Measurements from ENCODE around the gene APOM. TPM values are rescaled to one million over a fixed set of nuclear protein-coding genes. Genes with fewer than 3 reads are reported as not detected.
A peak's percentile ranks its signal among the peaks of the same experiment; 100 is the strongest.

APOM gene
- polyA plus RNA-seq, 4 donors, result 7.2 to 32.8 (median 8.2) TPM

DNA sequence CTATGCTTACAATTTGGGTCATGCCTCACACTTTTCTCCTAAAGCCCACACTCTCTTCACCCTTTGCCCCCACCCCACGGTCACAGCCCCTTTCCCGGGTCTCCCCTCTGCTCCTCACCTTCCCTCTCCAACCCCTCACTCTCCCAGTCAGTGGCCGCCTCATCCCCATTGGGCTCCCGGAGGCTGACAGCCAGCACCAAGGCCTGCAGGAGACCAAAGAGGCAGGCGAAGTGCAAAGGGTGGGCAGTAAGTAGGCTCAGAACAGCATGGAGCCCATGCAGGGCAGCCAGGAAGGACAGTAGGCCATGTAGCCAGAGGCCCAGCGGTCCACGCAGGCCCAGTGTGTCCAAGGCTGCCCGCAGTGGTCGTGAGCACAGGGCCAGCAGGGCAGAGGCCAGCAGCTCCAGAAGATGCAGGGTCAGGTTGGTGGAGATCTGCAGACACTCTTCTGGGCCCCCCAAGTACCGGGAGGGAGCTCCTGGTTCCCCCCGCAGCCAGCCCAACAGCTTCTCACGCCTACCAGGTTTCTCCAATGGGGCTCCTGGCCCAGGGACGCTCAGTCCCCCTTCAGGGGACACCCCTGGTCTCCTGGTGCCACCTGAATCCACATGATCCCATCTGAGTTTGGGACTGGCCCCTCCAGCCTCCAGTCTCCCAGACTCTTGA is 3.4 kb downstream of the APOM start:
- Histone ChIP-seq H3K27me3 (ENCODE audit: control insufficient read depth in 3 of 3, insufficient read depth in 3 of 3, low read length in 3 of 3) (no peaks in the 10 kb centered on the region), H3K36me3 (ENCODE audit: control insufficient read depth in 3 of 3, insufficient read depth in 2 of 3, low read depth in 1 of 3, low read length in 3 of 3) (peaks cover 2 to 55% (median 5%) of the 10 kb centered on the region in 3 donors), H3K27ac (ENCODE audit: low read depth in 1 of 3, low read length in 2 of 3) (peak overlapping the region in 1 of 3 donors; percentile 96), H3K9me3 (ENCODE audit: control insufficient read depth in 2 of 2, insufficient read depth in 1 of 2, low read depth in 1 of 2, low read length in 1 of 2) (no peaks in the 10 kb centered on the region), H3K4me1 (ENCODE audit: control insufficient read depth in 3 of 3, insufficient read depth in 2 of 3, low read depth in 1 of 3, low read length in 2 of 3) (peaks cover 8 to 65% (median 19%) of the 10 kb centered on the region in 3 donors), H3K4me3 (ENCODE audit: low read depth in 1 of 3, low read length in 3 of 3) (peak overlapping the region; percentile 66 to 90 (median 72))
- 53 to 81% (median 74%) methylated on average over 13 of the region's 13 CpGs for WGBS, 3 donors
- DNase-seq (no peak), FAIRE-seq (no peak)

DNA sequence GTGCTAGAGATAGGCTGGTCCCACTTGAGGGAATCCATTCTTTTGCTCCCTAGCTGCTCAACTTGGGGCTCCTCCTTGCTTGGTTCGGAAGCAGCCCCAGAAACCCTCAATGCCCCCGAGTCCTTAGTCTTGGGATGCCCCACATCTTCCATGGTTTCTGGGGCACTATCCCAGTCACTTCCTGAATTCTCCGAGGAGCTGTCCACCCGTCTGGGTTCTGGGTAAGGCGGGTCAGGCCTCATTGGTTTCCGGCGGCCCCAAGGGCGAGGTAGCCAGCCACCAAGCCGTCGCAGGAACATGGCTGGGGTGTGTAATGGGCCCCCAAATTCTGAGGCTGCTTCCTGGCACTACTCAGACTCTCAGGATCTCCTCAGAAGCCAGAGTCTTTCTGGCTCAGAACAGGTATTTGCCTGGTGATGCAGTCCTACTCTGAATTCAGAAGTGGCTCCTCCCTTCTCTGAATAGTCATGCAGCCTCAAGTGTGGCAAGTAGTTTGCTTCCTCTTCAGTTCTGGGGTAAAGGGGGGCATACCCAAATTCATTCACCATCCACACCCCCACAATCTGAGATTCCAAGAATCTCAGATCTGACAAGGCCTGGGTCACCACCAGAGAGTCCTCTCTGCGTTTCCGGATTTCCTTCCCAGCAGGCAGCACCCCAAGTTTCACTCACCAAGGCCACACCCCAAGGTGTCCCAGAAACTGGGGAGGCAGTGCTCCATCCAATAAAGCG is 4.1 kb downstream of the APOM start:
- no peaks in the 10 kb centered on the region for H3K27me3 ChIP-seq (ENCODE audit: control insufficient read depth in 3 of 3, insufficient read depth in 3 of 3, low read length in 3 of 3)
- peak overlapping the region; percentile 66 to 90 (median 72) for H3K4me3 ChIP-seq (ENCODE audit: low read depth in 1 of 3, low read length in 3 of 3)
- H3K4me1 ChIP-seq (ENCODE audit: control insufficient read depth in 3 of 3, insufficient read depth in 2 of 3, low read depth in 1 of 3, low read length in 2 of 3), result peaks cover 8 to 61% (median 19%) of the 10 kb centered on the region in 3 donors
- no peaks in the 10 kb centered on the region for H3K9me3 ChIP-seq (ENCODE audit: control insufficient read depth in 2 of 2, insufficient read depth in 1 of 2, low read depth in 1 of 2, low read length in 1 of 2)
- peak overlapping the region; percentile 68 to 96 (median 88) for H3K27ac ChIP-seq (ENCODE audit: low read depth in 1 of 3, low read length in 2 of 3)
- peaks cover 2 to 57% (median 5%) of the 10 kb centered on the region in 3 donors for H3K36me3 ChIP-seq (ENCODE audit: control insufficient read depth in 3 of 3, insufficient read depth in 2 of 3, low read depth in 1 of 3, low read length in 3 of 3)
- FAIRE-seq, result no peak
- 5 to 22% (median 5%) methylated on average over 13 of the region's 13 CpGs for WGBS, 3 donors
- peak; percentile 63 to 82 for DNase-seq

DNA sequence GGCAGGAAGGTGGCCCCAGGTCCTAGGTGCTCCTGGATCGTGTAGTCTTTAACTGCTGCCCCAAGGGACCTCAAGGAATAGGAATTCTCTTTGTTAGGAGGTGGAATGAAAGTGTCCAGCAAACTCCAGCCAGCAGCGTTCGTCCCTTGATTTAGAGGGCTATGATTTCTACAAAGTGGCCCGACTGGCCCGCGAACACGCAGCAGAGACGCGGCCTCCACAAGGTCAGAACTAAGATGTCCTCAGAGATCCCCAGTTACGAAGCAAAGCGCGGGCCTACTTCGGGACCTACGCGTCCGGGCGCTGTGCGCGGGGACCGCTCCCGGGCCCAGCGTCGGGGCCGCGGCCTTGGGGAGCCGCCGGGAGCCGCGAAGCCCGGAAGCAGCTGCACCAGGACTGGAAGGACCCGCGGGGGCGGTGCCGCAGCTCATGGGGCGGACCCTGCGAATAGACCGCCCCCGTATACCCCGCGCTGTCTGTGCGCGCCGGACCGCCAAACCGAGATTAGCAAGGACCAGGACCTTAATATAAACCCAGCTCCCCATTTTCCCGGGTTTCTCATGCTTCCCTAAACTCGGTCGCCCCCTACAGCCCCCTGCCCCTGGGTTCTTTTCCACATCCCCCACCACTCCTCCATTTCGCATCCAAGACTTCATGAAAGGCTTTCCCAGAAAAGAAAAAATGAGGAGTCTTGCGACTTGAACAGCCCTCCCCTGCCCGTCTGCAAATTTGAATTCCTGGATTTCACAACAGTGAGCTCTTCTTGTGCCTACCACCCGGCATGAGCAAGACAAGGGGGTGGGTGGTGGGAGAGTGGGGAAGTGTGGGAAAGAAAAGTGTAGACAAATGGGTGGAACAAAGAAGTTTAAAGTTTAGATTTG is 4.9 kb downstream of the APOM start, which contains the start of gene C6orf47:
Gene C6orf47, minus strand, starts transcription at position 398 of the 881 bp plus-strand sequence. CDS start 831 bp downstream, outside the sequence.
- no peak for FAIRE-seq
- peaks cover 8 to 53% (median 18%) of the 10 kb centered on the region in 3 donors for H3K4me1 ChIP-seq (ENCODE audit: control insufficient read depth in 3 of 3, insufficient read depth in 2 of 3, low read depth in 1 of 3, low read length in 2 of 3)
- 0 to 1% (median 1%) methylated on average over 45 to 52 of the region's 52 CpGs for WGBS, 3 donors

DNA sequence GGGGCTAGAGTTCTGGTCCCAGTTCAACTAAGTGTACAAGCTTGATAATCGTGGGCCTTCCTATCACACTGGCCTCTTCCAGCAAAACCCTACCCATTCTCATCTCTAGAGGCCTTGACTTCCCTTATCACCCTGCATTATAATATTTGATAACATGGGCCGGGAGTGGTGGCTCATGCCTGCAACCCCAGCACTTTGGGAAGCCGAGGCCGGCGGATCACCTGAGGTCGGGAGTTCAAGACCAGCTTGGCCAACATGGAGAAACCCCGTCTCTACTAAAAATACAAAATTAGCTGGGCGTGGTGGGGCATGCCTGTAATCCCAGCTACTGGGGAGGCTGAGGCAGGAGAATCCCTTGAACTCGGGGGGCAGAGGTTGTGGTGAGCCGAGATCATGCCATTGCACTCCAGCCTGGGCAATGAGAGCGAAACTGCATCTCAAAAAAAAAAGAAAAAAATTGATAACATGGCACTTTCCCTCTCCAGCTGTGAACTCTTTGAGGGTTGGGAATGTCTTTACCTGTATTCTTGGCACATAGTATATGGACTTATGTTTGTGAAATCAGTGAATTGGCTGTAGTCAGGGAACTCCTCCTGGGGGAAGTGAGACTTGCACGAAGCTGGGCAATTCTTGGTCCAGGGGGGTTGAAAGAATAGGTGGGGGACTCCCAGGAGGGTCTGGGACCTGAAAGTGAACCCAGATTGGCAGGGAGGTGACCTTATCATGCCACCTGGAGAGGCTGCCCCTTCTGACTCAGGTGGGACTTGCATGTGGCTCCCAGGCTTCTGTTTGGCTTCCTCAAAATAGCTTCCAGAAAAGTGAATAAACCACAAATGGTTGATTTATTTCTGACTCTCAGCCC is 5.8 kb downstream of the APOM start:
- Histone ChIP-seq H3K27me3 (ENCODE audit: control insufficient read depth in 3 of 3, insufficient read depth in 3 of 3, low read length in 3 of 3) (no peaks in the 10 kb centered on the region), H3K27ac (ENCODE audit: low read depth in 1 of 3, low read length in 2 of 3) (peak overlapping the region; percentile 69 to 96 (median 88)), H3K9me3 (ENCODE audit: control insufficient read depth in 2 of 2, insufficient read depth in 1 of 2, low read depth in 1 of 2, low read length in 1 of 2) (no peaks in the 10 kb centered on the region), H3K4me1 (ENCODE audit: control insufficient read depth in 3 of 3, insufficient read depth in 2 of 3, low read depth in 1 of 3, low read length in 2 of 3) (peaks cover 3 to 51% (median 15%) of the 10 kb centered on the region in 3 donors), H3K36me3 (ENCODE audit: control insufficient read depth in 3 of 3, insufficient read depth in 2 of 3, low read depth in 1 of 3, low read length in 3 of 3) (peaks cover 2 to 53% (median 5%) of the 10 kb centered on the region in 3 donors), H3K4me3 (ENCODE audit: low read depth in 1 of 3, low read length in 3 of 3) (peak overlapping the region in 2 of 3 donors; percentile 66 to 90)
- WGBS, 3 donors, result 46 to 70% (median 63%) methylated on average over 12 of the region's 12 CpGs
- FAIRE-seq (no peak), DNase-seq (peak in 1 of 2 donors; percentile 43)

More for the DNA sequence above, 4.9 kb downstream of the APOM start, which contains the start of gene C6orf47:
- Histone ChIP-seq H3K9me3 (ENCODE audit: control insufficient read depth in 2 of 2, insufficient read depth in 1 of 2, low read depth in 1 of 2, low read length in 1 of 2) (no peaks in the 10 kb centered on the region), H3K36me3 (ENCODE audit: control insufficient read depth in 3 of 3, insufficient read depth in 2 of 3, low read depth in 1 of 3, low read length in 3 of 3) (peaks cover 2 to 56% (median 5%) of the 10 kb centered on the region in 3 donors), H3K4me3 (ENCODE audit: low read depth in 1 of 3, low read length in 3 of 3) (peak within 1 kb of the TSS; percentile 66 to 90 (median 72)), H3K27ac (ENCODE audit: low read depth in 1 of 3, low read length in 2 of 3) (peak within 1 kb of the TSS; percentile 69 to 96 (median 88)), H3K27me3 (ENCODE audit: control insufficient read depth in 3 of 3, insufficient read depth in 3 of 3, low read length in 3 of 3) (no peaks in the 10 kb centered on the region)
- DNase-seq, result peak; percentile 85 to 91

DNA sequence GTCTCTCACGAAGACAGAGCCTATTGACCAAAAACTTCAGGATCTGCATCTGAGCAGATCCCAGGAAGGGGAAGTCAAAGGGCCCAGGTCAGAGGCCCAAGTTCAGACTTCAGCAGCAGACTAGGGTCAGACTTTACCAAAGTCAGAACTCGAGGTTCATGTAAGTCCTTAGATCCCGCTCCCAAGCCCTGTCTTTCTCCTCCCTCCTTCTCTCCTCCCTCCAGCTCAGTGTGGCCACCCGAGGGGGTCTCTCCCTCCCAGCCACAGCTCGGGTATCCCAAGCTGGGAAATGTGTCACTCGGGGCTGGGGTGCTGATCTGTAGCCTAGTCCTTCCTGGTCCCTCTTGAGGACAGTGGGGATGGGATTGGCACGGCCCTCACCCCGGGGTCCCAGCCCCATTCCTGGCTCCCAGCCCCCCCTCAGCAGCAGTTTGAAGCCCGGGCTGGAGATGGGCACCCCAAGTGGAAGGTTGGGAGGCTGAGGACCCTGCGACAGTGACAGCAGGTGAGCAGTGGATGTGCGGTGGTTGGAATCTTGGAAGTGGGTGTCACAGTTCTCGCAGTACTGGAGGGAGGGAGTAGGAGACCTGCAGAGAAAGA is 6.5 kb downstream of the APOM start:
- Histone ChIP-seq H3K36me3 (ENCODE audit: control insufficient read depth in 3 of 3, insufficient read depth in 2 of 3, low read depth in 1 of 3, low read length in 3 of 3) (peaks cover 2 to 55% (median 5%) of the 10 kb centered on the region in 3 donors), H3K4me3 (ENCODE audit: low read depth in 1 of 3, low read length in 3 of 3) (peak overlapping the region in 2 of 3 donors; percentile 9 to 61), H3K27ac (ENCODE audit: low read depth in 1 of 3, low read length in 2 of 3) (peak overlapping the region; percentile 24 to 94 (median 27)), H3K27me3 (ENCODE audit: control insufficient read depth in 3 of 3, insufficient read depth in 3 of 3, low read length in 3 of 3) (no peaks in the 10 kb centered on the region), H3K4me1 (ENCODE audit: control insufficient read depth in 3 of 3, insufficient read depth in 2 of 3, low read depth in 1 of 3, low read length in 2 of 3) (peaks cover 3 to 57% (median 18%) of the 10 kb centered on the region in 3 donors), H3K9me3 (ENCODE audit: control insufficient read depth in 2 of 2, insufficient read depth in 1 of 2, low read depth in 1 of 2, low read length in 1 of 2) (no peaks in the 10 kb centered on the region)
- 84 to 87% (median 85%) methylated on average over 12 of the region's 12 CpGs for WGBS, 3 donors
- FAIRE-seq (no peak), DNase-seq (no peak)

DNA sequence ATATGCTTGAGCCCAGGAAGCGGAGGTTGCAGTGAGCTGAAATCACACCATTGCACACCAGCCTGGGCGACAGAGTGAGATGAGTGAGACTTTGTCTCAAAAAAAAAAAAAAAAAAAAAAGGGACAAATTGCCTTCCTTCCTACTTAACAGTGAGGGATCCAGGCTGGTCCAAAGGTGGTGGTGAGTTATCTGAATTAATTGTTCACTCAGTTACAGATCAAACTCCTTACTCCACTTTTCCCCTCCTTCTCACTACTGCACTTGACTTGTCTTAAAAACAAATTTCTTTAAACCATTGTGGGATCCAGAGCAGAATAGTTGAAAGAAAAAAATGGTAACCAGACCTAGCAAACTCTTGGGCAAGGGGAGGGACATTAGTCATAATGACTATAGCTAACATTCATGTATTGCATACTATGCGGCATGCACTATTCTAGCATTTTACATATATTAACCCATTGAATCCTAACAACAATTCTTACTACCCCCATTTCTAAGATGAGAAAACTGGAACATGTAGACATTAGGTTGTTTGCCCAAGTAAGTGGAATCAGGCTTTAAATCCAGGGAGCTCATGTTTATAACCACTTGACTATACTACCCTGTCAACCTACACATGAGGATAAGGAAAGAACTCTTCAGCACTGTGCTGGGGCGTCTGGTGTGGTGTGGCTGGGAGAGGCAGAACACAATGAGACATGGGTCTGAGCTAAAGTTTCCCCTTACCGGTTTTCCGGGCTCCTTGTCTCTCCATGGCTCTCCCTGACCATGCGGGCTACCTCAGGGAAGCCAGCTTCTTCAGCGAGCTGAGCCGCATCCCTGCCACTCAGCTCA is 7.6 kb downstream of the APOM start:
- WGBS, 3 donors, result 14 to 43% (median 41%) methylated on average over 8 to 9 of the region's 9 CpGs
- H3K36me3 ChIP-seq (ENCODE audit: control insufficient read depth in 3 of 3, insufficient read depth in 2 of 3, low read depth in 1 of 3, low read length in 3 of 3), result peaks cover 2 to 52% (median 8%) of the 10 kb centered on the region in 3 donors
- FAIRE-seq, result no peak

More for the DNA sequence above, 7.6 kb downstream of the APOM start:
- Histone ChIP-seq H3K9me3 (ENCODE audit: control insufficient read depth in 2 of 2, insufficient read depth in 1 of 2, low read depth in 1 of 2, low read length in 1 of 2) (no peaks in the 10 kb centered on the region), H3K4me3 (ENCODE audit: low read depth in 1 of 3, low read length in 3 of 3) (peak overlapping the region in 2 of 3 donors; percentile 61 to 85), H3K4me1 (ENCODE audit: control insufficient read depth in 3 of 3, insufficient read depth in 2 of 3, low read depth in 1 of 3, low read length in 2 of 3) (peaks cover 3 to 54% (median 14%) of the 10 kb centered on the region in 3 donors), H3K27ac (ENCODE audit: low read depth in 1 of 3, low read length in 2 of 3) (peak overlapping the region; percentile 79 to 97 (median 94)), H3K27me3 (ENCODE audit: control insufficient read depth in 3 of 3, insufficient read depth in 3 of 3, low read length in 3 of 3) (no peaks in the 10 kb centered on the region)
- DNase-seq, result peak; percentile 57 to 81
